Neural crest cell (in vitro differentiated cells): ENCODE data around the gene MAP2K6. TPM values are rescaled to one million over a fixed set of nuclear protein-coding genes. Genes with fewer than 3 reads are reported as not detected.
"Not testable (repeated sequence)": the region's sequence is repeated elsewhere in the genome, so short reads cannot be mapped to it uniquely, and the experiment has no call there.

Experiments used
- DNase-seq: peaks from one replicate; pipeline ENCODE4 v3.0.0; 2021; ENCODE audit warnings: low read depth, mixed read lengths, low spot score
- H3K27ac Mint-ChIP-seq: one replicate; pipeline ENCODE4 v1.8.0; 2021; ENCODE audit warnings: mild to moderate bottlenecking, mixed read lengths; ENCODE audit not compliant: unreplicated experiment
- H3K27me3 Mint-ChIP-seq: 2 replicates; pipeline ENCODE4 v1.8.0; 2021; ENCODE audit warnings: low read depth, mild to moderate bottlenecking, mixed read lengths
- H3K36me3 Mint-ChIP-seq: 2 replicates; pipeline ENCODE4 v1.8.0; 2021; ENCODE audit warnings: low read depth, mild to moderate bottlenecking, mixed read lengths
- H3K4me1 Mint-ChIP-seq: 2 replicates; pipeline ENCODE4 v1.8.0; 2021; ENCODE audit warnings: mixed read lengths
- H3K4me3 Mint-ChIP-seq: one replicate; pipeline ENCODE4 v1.8.0; 2021; ENCODE audit warnings: mild to moderate bottlenecking, mixed read lengths
- H3K9me3 Mint-ChIP-seq: 2 replicates; pipeline ENCODE4 v1.8.0; 2021; ENCODE audit warnings: mixed read lengths
- total RNA-seq: library from RNA; stranded (reverse); gene quantifications from 2 replicates; pipeline ENCODE4 v1.2.1, GENCODE V29; 2021
- TF ChIP-seq, protein P1 (sequence below): fragments of 200-600 bp; sonication (generic); conservative IDR thresholded peaks from 2 replicates; pipeline ENCODE4 v1.5.0; 2021; ENCODE audit warnings: antibody characterized with exemption, mild to moderate bottlenecking

The MAP2K6 gene
- total RNA-seq, 1 donor from 2014 or later = 45.4 TPM

DNA sequence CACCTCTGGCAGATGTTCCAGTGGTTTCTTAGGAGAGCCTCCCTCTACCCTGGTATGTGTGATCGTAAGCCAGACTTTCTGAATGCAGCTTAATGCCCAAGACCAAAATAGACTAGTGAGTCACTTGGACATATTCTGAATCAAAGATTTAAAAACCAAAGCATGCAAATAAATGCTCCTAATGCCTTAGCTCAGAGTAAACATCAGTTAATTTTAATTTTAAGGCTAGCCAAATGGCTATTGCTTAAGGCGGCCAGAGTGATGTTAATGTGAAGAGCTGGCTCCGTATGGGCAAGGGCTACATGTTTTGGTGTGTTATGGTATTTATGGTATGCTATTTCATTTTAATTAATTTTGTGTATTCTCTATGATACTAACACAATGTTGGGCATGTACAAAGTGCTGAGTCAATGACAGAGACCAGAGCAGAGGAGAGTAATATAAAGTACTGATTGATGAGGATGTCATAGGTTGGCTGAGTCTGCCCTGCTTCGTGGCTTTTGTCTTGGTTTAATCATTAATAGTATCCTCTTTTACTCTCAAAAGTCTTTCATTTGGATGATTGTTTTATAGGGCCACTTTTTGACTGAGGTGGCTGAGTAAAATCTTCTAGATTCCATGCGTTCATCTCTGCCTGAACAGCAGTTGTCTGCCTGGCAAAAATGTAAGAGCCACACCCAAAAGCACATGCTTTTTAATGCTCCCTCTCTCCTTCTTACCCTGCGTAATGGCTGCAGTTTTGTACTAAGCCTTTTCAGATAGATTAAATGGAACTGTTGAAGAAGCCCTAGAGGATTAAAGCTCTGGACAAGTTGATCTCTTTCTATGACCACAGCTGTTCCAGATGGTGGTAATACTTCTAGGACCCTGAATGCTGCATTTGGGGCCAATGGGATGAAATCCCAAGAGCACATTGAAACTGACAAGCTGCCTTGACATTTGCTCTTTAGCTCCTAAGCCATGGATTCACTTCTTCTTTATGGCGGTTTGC is 59.6 kb downstream of the MAP2K6 start:
- no peaks in the 10 kb centered on the region for H3K27me3 Mint-ChIP-seq
- H3K9me3 Mint-ChIP-seq = no peaks in the 10 kb centered on the region
- H3K4me1 Mint-ChIP-seq = peaks cover 24% of the 10 kb centered on the region
- no peak overlapping the region for H3K4me3 Mint-ChIP-seq
- no peak for DNase-seq
- H3K36me3 Mint-ChIP-seq = peaks cover 14% of the 10 kb centered on the region
- no peak overlapping the region for H3K27ac Mint-ChIP-seq
- TF ChIP-seq, protein P1, sequence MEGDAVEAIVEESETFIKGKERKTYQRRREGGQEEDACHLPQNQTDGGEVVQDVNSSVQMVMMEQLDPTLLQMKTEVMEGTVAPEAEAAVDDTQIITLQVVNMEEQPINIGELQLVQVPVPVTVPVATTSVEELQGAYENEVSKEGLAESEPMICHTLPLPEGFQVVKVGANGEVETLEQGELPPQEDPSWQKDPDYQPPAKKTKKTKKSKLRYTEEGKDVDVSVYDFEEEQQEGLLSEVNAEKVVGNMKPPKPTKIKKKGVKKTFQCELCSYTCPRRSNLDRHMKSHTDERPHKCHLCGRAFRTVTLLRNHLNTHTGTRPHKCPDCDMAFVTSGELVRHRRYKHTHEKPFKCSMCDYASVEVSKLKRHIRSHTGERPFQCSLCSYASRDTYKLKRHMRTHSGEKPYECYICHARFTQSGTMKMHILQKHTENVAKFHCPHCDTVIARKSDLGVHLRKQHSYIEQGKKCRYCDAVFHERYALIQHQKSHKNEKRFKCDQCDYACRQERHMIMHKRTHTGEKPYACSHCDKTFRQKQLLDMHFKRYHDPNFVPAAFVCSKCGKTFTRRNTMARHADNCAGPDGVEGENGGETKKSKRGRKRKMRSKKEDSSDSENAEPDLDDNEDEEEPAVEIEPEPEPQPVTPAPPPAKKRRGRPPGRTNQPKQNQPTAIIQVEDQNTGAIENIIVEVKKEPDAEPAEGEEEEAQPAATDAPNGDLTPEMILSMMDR = no peak

DNA sequence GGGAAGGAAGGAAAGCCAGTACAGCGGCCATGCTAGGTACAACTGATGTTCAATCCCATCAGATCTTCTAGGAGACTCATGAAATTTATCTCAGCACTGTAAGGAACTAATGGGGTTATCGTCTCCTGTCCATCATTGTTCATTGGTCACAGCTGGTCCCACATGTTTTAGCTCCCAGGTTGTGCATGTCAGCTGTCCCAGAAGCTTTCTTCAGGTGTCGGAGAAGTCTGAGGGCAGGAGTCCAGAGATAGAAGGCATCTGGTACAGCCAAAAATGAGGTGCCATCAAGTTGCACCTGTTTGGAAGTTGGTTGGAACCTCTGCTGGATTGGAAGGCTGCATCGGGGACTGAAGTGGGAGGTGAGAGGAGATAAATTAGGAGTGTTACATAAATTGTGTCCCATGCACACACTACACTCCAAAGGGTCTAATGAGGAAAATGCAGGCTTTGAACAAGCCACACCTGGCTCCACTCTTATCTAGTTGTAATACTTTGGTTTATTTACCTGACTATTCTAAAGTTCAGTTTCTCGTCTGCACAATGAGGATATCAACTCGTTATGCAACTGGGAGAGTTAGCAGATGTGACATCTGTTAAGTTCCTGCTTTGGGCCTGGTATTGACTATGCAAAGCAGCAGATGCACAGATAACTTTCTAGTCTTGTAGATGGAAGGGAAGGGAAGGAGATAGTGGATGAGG is 62.9 kb downstream of the MAP2K6 start:
- Mint-ChIP-seq H3K9me3 (no peaks in the 10 kb centered on the region), H3K27ac (no peak overlapping the region), H3K4me1 (peaks cover 24% of the 10 kb centered on the region), H3K27me3 (no peaks in the 10 kb centered on the region), H3K36me3 (peaks cover 7% of the 10 kb centered on the region), H3K4me3 (no peak overlapping the region)
- TF ChIP-seq, protein P1 = no peak
- no peak for DNase-seq

DNA sequence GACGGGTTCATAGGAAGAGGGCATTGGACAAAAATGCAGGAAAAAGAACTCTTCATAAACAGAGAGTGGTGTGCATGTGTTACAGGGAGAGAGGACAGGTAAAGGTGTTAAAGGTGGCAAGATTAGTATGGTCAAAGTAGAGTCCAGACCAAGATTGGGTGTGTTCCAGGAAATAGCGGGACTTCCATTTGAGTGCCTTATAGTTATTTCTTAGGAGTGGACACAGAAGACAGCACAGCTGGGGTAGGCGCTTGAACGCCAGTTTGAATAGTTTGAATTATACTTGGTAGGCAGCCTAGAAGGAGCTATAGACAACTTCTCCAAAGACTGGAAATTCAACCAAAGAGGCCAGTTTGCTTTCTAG is 63.4 kb downstream of the MAP2K6 start:
- Mint-ChIP-seq H3K9me3 (no peaks in the 10 kb centered on the region), H3K4me3 (no peak overlapping the region), H3K36me3 (peaks cover 7% of the 10 kb centered on the region), H3K27me3 (no peaks in the 10 kb centered on the region), H3K27ac (no peak overlapping the region), H3K4me1 (peaks cover 24% of the 10 kb centered on the region)
- TF ChIP-seq, protein P1 = no peak
- no peak for DNase-seq

DNA sequence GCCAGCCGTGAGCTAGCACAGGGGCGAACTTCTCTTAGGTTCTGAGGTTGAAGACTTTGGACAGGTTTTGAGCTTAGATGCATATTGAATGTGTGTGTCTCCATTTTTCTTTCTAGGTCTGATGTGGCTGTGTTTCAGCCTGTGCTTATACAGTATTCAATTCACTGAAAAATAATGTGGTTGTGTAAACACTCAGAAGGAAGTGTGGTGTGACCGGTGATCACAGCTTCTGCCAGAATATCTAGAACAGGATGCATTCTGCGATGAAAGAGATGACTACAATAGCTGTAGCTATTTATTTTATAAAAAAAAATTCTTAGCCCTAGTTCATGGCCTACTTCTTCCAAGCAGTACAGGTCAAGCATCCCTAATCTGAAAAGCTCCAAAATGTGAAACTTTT is 64.4 kb downstream of the MAP2K6 start:
- H3K4me3 Mint-ChIP-seq = no peak overlapping the region
- no peak for DNase-seq
- peaks cover 18% of the 10 kb centered on the region for H3K4me1 Mint-ChIP-seq
- no peaks in the 10 kb centered on the region for H3K9me3 Mint-ChIP-seq
- no peaks in the 10 kb centered on the region for H3K27me3 Mint-ChIP-seq
- H3K27ac Mint-ChIP-seq = no peak overlapping the region
- TF ChIP-seq, protein P1 = no peak
- peaks cover 7% of the 10 kb centered on the region for H3K36me3 Mint-ChIP-seq

DNA sequence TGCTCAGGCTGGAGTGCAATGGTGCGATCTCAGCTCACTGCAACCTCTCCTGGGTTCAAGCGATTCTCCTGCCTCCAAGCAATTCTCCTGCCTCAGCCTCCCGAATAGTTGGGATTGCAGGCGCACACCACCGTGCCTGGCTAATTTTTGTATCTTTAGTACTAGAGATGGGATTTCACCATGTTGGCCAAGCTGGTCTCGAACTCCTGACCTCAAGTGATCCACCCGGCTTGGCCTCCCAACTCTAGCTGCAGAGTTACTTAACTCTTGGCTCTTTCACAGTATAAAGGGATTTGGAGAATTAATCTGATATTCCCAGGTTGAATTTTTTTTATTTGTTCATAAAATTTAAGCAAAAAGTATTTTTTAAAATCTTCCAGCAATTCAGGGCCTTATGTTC is 65.3 kb downstream of the MAP2K6 start:
- H3K4me3 Mint-ChIP-seq, H3K9me3 Mint-ChIP-seq, H3K27me3 Mint-ChIP-seq, DNase-seq, H3K4me1 Mint-ChIP-seq, H3K36me3 Mint-ChIP-seq, H3K27ac Mint-ChIP-seq: not testable (repeated sequence)

DNA sequence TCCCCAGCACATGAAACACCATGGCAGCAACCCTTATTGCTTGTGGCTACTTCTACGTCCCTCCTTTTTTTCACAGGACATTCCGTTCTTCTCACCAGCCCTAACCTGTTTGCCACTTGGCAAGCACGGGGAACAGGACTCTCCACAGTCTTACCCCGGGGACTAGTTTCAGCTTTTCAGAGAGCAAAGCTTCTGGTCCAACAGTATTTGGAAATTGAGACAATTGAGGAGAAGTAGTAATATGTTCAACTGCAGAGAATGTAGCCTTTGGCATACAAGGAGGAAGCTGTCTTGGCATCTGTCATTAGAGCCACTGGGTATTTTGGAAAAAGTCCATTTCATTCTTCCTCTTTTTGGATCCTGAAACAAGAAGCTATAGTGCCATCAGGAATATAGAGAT is 65.7 kb downstream of the MAP2K6 start:
- Mint-ChIP-seq H3K27ac (no peak overlapping the region), H3K9me3 (no peaks in the 10 kb centered on the region), H3K4me3 (no peak overlapping the region), H3K4me1 (peaks cover 8% of the 10 kb centered on the region), H3K36me3 (peaks cover 7% of the 10 kb centered on the region), H3K27me3 (no peaks in the 10 kb centered on the region)
- TF ChIP-seq, protein P1 = no peak
- DNase-seq = no peak
